H9 (cell line): Measurements from ENCODE around the gene EVL. TPM values are rescaled to one million over a fixed set of nuclear protein-coding genes. Genes with fewer than 3 reads are reported as not detected.

Experiments
- DNase-seq: peaks from one replicate; pipeline ENCODE4 v3.0.0-alpha.2; 2017
- H2AFZ ChIP-seq: one replicate; pipeline ENCODE4 v1.6.1; 2013; ENCODE audit warnings: mild to moderate bottlenecking, low read length, control low read depth, moderate library complexity
- H2AK5ac ChIP-seq: 2 replicates; pipeline ENCODE4 v1.6.1; 2013; ENCODE audit warnings: low read length, control low read depth, mixed read lengths; ENCODE audit not compliant: insufficient read length
- H2BK120ac ChIP-seq: one replicate; pipeline ENCODE4 v1.6.1; 2013; ENCODE audit warnings: low read depth, mild to moderate bottlenecking, low read length, control low read depth, inconsistent platforms; ENCODE audit not compliant: poor library complexity, severe bottlenecking
- H2BK12ac ChIP-seq: 2 replicates; pipeline ENCODE4 v1.6.1; 2013; ENCODE audit warnings: low read length, control low read depth, mixed read lengths, low read depth; ENCODE audit not compliant: insufficient read length
- H2BK15ac ChIP-seq: 2 replicates; pipeline ENCODE4 v1.6.1; 2013; ENCODE audit warnings: low read depth, low read length, control low read depth
- H2BK20ac ChIP-seq: one replicate; pipeline ENCODE4 v1.6.1; 2013; ENCODE audit warnings: low read depth, mild to moderate bottlenecking, low read length, control low read depth, inconsistent platforms; ENCODE audit not compliant: poor library complexity, severe bottlenecking
- H2BK5ac ChIP-seq: 2 replicates; pipeline ENCODE4 v1.6.1; 2013; ENCODE audit warnings: low read length, control low read depth, mixed read lengths; ENCODE audit not compliant: insufficient read length
- H3K14ac ChIP-seq: 2 replicates; pipeline ENCODE4 v1.6.1; 2013; ENCODE audit warnings: low read length, control low read depth; ENCODE audit not compliant: insufficient read depth
- H3K18ac ChIP-seq: 2 replicates; pipeline ENCODE4 v1.6.1; 2013; ENCODE audit warnings: low read depth, mild to moderate bottlenecking, mixed read lengths, low read length, control low read depth; ENCODE audit not compliant: insufficient read length
- H3K23ac ChIP-seq: 2 replicates; pipeline ENCODE4 v1.6.1; 2013; ENCODE audit warnings: low read length, control low read depth, mixed read lengths, low read depth; ENCODE audit not compliant: insufficient read length
- H3K23me2 ChIP-seq: 2 replicates; pipeline ENCODE4 v1.6.1; 2013; ENCODE audit warnings: low read depth, mild to moderate bottlenecking, mixed read lengths, low read length, control low read depth; ENCODE audit not compliant: insufficient read length, poor library complexity, severe bottlenecking
- H3K27ac ChIP-seq: 2 replicates; pipeline ENCODE4 v1.5.1; 2013; ENCODE audit warnings: low read length, control low read depth, mixed read lengths, low read depth; ENCODE audit not compliant: insufficient read length
- H3K27me3 ChIP-seq: 2 replicates; pipeline ENCODE4 v1.6.1; 2013; ENCODE audit warnings: low read length, control low read depth, inconsistent platforms; ENCODE audit not compliant: insufficient read depth
- H3K4ac ChIP-seq: 2 replicates; pipeline ENCODE4 v1.6.1; 2013; ENCODE audit warnings: low read depth, mild to moderate bottlenecking, control low read depth, inconsistent platforms, low read length, moderate library complexity
- H3K4me1 ChIP-seq: 2 replicates; pipeline ENCODE4 v1.6.1; 2013; ENCODE audit warnings: low read length, control low read depth, inconsistent platforms; ENCODE audit not compliant: insufficient read depth
- H3K4me2 ChIP-seq: 2 replicates; pipeline ENCODE4 v1.6.1; 2013; ENCODE audit warnings: low read length, control low read depth, mixed read lengths; ENCODE audit not compliant: insufficient read length, insufficient read depth
- H3K56ac ChIP-seq: 2 replicates; pipeline ENCODE4 v1.6.1; 2013; ENCODE audit warnings: low read depth, mild to moderate bottlenecking, mixed read lengths, low read length, control low read depth; ENCODE audit not compliant: insufficient read length
- H3K79me1 ChIP-seq: 2 replicates; pipeline ENCODE4 v1.6.1; 2013; ENCODE audit warnings: low read depth, mild to moderate bottlenecking, moderate library complexity, low read length, control low read depth, inconsistent platforms; ENCODE audit not compliant: insufficient read depth, poor library complexity, severe bottlenecking
- H3K79me2 ChIP-seq: 2 replicates; pipeline ENCODE4 v1.6.1; 2013; ENCODE audit warnings: low read length, control low read depth, inconsistent platforms; ENCODE audit not compliant: insufficient read depth
- H3K9ac ChIP-seq: 2 replicates; pipeline ENCODE4 v1.6.1; 2013; ENCODE audit warnings: low read length, control low read depth, mixed read lengths; ENCODE audit not compliant: insufficient read length; ENCODE audit errors: extremely low read depth
- H3K9me3 ChIP-seq: one replicate; pipeline ENCODE4 v1.6.1; 2013; ENCODE audit warnings: low read depth, low read length, inconsistent platforms; ENCODE audit not compliant: control insufficient read depth
- H3T11ph ChIP-seq: one replicate; pipeline ENCODE4 v1.6.1; 2013; ENCODE audit warnings: mild to moderate bottlenecking, low read length, control low read depth, inconsistent platforms
- H4K20me1 ChIP-seq: one replicate; pipeline ENCODE4 v1.6.1; 2013; ENCODE audit not compliant: control insufficient read depth, insufficient read length, insufficient read depth
- H4K5ac ChIP-seq: 2 replicates; pipeline ENCODE4 v1.6.1; 2013; ENCODE audit warnings: low read depth, mild to moderate bottlenecking, mixed read lengths, low read length, control low read depth; ENCODE audit not compliant: insufficient read length
- H4K8ac ChIP-seq: replicated peaks from 2 replicates; pipeline ENCODE4 v1.6.1; 2013; ENCODE audit warnings: low read length, control low read depth, mixed read lengths, low read depth; ENCODE audit not compliant: insufficient read length
- H4K91ac ChIP-seq: 2 replicates; pipeline ENCODE4 v1.6.1; 2013; ENCODE audit warnings: low read depth, mild to moderate bottlenecking, moderate library complexity, mixed read lengths, low read length, control low read depth; ENCODE audit not compliant: insufficient read length
- H3K27ac Mint-ChIP-seq, 3 experiments: 2 replicates in 2 of 3; 3 replicates in 1 of 3; pipeline ENCODE4 v1.8.0; 2020 to 2021; ENCODE audit warnings: mixed read lengths in 3 of 3, mild to moderate bottlenecking in 1 of 3, moderate library complexity in 1 of 3
- H3K27me3 Mint-ChIP-seq: 2 replicates; pipeline ENCODE4 v1.8.0; 2021; ENCODE audit warnings: low read depth, mild to moderate bottlenecking, moderate library complexity, mixed read lengths
- H3K36me3 Mint-ChIP-seq, 3 experiments: 2 replicates in 2 of 3; 3 replicates in 1 of 3; pipeline ENCODE4 v1.8.0; 2020 to 2021; ENCODE audit warnings: low read depth in 3 of 3, mixed read lengths in 3 of 3; ENCODE audit not compliant: insufficient read depth in 1 of 3
- H3K4me1 Mint-ChIP-seq, 2 experiments: 2 replicates each; pipeline ENCODE4 v1.8.0; 2020; ENCODE audit warnings: mixed read lengths in 2 of 2
- H3K4me3 Mint-ChIP-seq, 2 experiments: 2 replicates in 1 of 2; 3 replicates in 1 of 2; pipeline ENCODE4 v1.8.0; 2020 to 2021; ENCODE audit warnings: mild to moderate bottlenecking in 2 of 2, mixed read lengths in 2 of 2, moderate library complexity in 1 of 2
- H3K9me3 Mint-ChIP-seq, 2 experiments: 2 replicates in 1 of 2; 3 replicates in 1 of 2; pipeline ENCODE4 v1.8.0; 2020; ENCODE audit warnings: mild to moderate bottlenecking in 2 of 2, mixed read lengths in 2 of 2, moderate library complexity in 1 of 2
- CTCF ChIP-seq: fragments of 200-600 bp; sonication (generic); conservative IDR thresholded peaks from 3 replicates; pipeline ENCODE4 v1.8.0; 2021; ENCODE audit warnings: antibody characterized with exemption, mild to moderate bottlenecking
- WGBS: extraction: QIAGEN DNeasy Blood & Tissue Kit; methylation state at CpG from one replicate; pipeline ENCODE4 v1.1.7; 2013; ENCODE audit warnings: missing lambda C conversion rate, low lambda C conversion rate, mixed read lengths; ENCODE audit not compliant: insufficient read length; ENCODE audit errors: extremely low coverage; 5-methylcytosine and 5-hydroxymethylcytosine counted together
- total RNA-seq: library from RNA; stranded (reverse); gene quantifications from 2 replicates; pipeline ENCODE4 v1.2.1, GENCODE V29; 2021

The EVL gene
- total RNA-seq, 1 experiment from 2014 or later = 53.2 TPM

GRCh38 chr14:100059438-100059781 lies 5.8 kb upstream of the EVL start:
- no peak overlapping the region for H2BK20ac ChIP-seq
- H3K18ac ChIP-seq = no peak overlapping the region
- H3K79me1 ChIP-seq = no peaks in the 10 kb centered on the region
- no peak overlapping the region for H4K8ac ChIP-seq
- H3K23me2 ChIP-seq = no peaks in the 10 kb centered on the region
- Mint-ChIP-seq H3K27ac (no peak overlapping the region; a peak in 1 of 7 replicates), H3K27me3 (no peaks in the 10 kb centered on the region), H3K36me3 (peaks cover 0 to 2% (median 0%) of the 10 kb centered on the region in 3 experiments; a peak in 1 of 7 replicates), H3K9me3 (peaks cover 0 to 4% of the 10 kb centered on the region in 2 experiments; a peak in 1 of 5 replicates), H3K4me1 (no peaks in the 10 kb centered on the region), H3K4me3 (no peak overlapping the region)
- no CpG with 5 or more reads among the region's 3 CpGs for WGBS
- H4K20me1 ChIP-seq = no peaks in the 10 kb centered on the region
- no peaks in the 10 kb centered on the region for H3K79me2 ChIP-seq
- TF ChIP-seq CTCF = no peak
- no peaks in the 10 kb centered on the region for H3K4me1 ChIP-seq
- DNase-seq = no peak
- H2BK120ac ChIP-seq = no peak overlapping the region
- no peak overlapping the region for H3T11ph ChIP-seq
- no peak overlapping the region for H3K4ac ChIP-seq
- no peak overlapping the region for H3K56ac ChIP-seq
- no peak overlapping the region for H2AK5ac ChIP-seq
- H3K9me3 ChIP-seq = no peaks in the 10 kb centered on the region
- no peak overlapping the region for H2BK12ac ChIP-seq
- H4K5ac ChIP-seq = no peak overlapping the region
- no peak overlapping the region for H2AFZ ChIP-seq
- H2BK15ac ChIP-seq = no peak overlapping the region
- H4K91ac ChIP-seq = no peak overlapping the region
- no peak overlapping the region for H3K4me2 ChIP-seq
- H3K14ac ChIP-seq = no peak overlapping the region
- H3K27ac ChIP-seq = no peak overlapping the region
- H2BK5ac ChIP-seq = no peak overlapping the region
- H3K27me3 ChIP-seq = no peaks in the 10 kb centered on the region
- H3K9ac ChIP-seq = no peak overlapping the region
- H3K23ac ChIP-seq = no peak overlapping the region
